ENCODE measurements around the gene TIGD7. TPM values are rescaled to one million over a fixed set of nuclear protein-coding genes. Genes with fewer than 3 reads are reported as not detected.
"Not testable (repeated sequence)": the region's sequence is repeated elsewhere in the genome, so short reads cannot be mapped to it uniquely, and the experiment has no call there.

The TIGD7 gene
- polyA plus RNA-seq, 1 experiment: 2.0 TPM

- no peak for DNase-seq (ENCODE audit: low read depth)
- ChIA-PET CTCF (interaction anchor here (0.6 to 0.9 kb wide), 3 partner anchors 8 to 219 kb away, joined by 3 to 4 read pairs (median 4); no protein-coding TSS in a partner anchor), POLR2A (no interaction called here)
- H3K27me3 ChIP-seq (ENCODE audit: control insufficient read depth, insufficient read depth, low read length): no peaks in the 10 kb centered on the region
- H3K36me3 ChIP-seq (ENCODE audit: control insufficient read depth, insufficient read depth, low read length): no peaks in the 10 kb centered on the region
- TF ChIP-seq CTCF (IDR thresholded peaks at IDR 0.05; ENCODE audit: insufficient read depth, low read depth, low read length): no peak
- no peak overlapping the region for H3K4me3 ChIP-seq (ENCODE audit: low read depth, low read length)
Measured at GRCh38 chr16:3274947-3275346, 30.3 kb downstream of the TIGD7 start.

- POLR2A ChIA-PET: no interaction called here
- Histone ChIP-seq H3K27me3 (ENCODE audit: control insufficient read depth, insufficient read depth, low read length) (no peaks in the 10 kb centered on the region), H3K36me3 (ENCODE audit: control insufficient read depth, insufficient read depth, low read length) (no peaks in the 10 kb centered on the region), H3K4me3 (ENCODE audit: low read depth, low read length) (no peak overlapping the region)
- no peak for DNase-seq (ENCODE audit: low read depth)
- CTCF ChIA-PET: interaction anchor here (0.6 to 0.9 kb wide), 3 partner anchors 7 to 220 kb away, joined by 3 to 4 read pairs (median 4); no protein-coding TSS in a partner anchor
- TF ChIP-seq CTCF (IDR thresholded peaks at IDR 0.05; ENCODE audit: insufficient read depth, low read depth, low read length): no peak
Measured at GRCh38 chr16:3274490-3274889, 30.7 kb downstream of the TIGD7 start.

DNA sequence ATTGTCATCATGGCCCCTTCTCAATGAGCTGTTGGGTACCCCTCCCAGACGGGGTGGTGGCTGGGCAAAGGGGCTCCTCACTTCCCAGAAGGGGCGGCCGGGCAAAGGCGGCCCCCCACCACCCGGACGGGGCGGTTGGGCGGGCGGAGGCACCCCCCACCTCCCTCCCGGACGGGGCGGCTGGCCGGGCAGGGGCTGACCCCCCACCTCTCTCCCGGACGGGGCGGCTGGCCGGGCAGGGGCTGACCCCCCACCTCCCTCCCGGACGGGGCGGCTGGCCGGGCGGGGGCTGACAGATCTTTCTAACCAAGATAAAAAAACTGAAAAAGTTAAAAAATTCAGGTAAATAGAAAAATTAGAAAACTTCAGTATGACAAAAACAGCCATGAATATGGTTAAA is 33.9 kb downstream of the TIGD7 start:
- POLR2A ChIA-PET; H3K27me3 ChIP-seq (ENCODE audit: control insufficient read depth, insufficient read depth, low read length); CTCF ChIA-PET; H3K36me3 ChIP-seq (ENCODE audit: control insufficient read depth, insufficient read depth, low read length); H3K4me3 ChIP-seq (ENCODE audit: low read depth, low read length); DNase-seq (ENCODE audit: low read depth): not testable (repeated sequence)

DNA sequence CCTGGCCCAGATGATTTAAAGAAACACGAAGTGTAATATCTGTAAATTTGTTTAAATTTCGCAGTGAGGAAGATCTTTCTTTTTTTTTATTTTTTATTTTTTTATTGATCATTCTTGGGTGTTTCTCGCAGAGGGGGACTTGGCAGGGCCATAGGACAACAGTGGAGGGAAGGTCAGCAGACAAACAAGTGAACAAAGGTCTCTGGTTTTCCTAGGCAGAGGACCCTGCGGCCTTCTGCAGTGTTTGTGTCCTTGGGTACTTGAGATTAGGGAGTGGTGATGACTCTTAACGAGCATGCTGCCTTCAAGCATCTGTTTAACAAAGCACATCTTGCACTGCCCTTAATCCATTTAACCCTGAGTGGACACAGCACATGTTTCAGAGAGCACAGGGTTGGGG is 34.5 kb downstream of the TIGD7 start:
- CTCF ChIA-PET, POLR2A ChIA-PET: not testable (repeated sequence)

GRCh38 chr16:3268294-3268693 is 36.9 kb downstream of the TIGD7 start:
- Histone ChIP-seq H3K4me3 (ENCODE audit: low read depth, low read length) (no peak overlapping the region), H3K27me3 (ENCODE audit: control insufficient read depth, insufficient read depth, low read length) (no peaks in the 10 kb centered on the region), H3K36me3 (ENCODE audit: control insufficient read depth, insufficient read depth, low read length) (no peaks in the 10 kb centered on the region)
- ChIA-PET CTCF (interaction anchor here (0.6 to 2.5 kb wide), 5 partner anchors 10 to 232 kb away, joined by 3 to 14 read pairs (median 10); partner anchors contain the start of genes CLUAP1 and ZNF263), POLR2A (interaction anchor here (0.6 kb wide), 1 partner anchor 845 kb away, joined by 3 read pairs; no protein-coding TSS in a partner anchor)
- no peak for TF ChIP-seq CTCF (IDR thresholded peaks at IDR 0.05; ENCODE audit: insufficient read depth, low read depth, low read length)
- DNase-seq (ENCODE audit: low read depth): no peak

More for the DNA sequence above, 34.5 kb downstream of the TIGD7 start:
- not testable (repeated sequence) for H3K27me3 ChIP-seq (ENCODE audit: control insufficient read depth, insufficient read depth, low read length); DNase-seq (ENCODE audit: low read depth); H3K36me3 ChIP-seq (ENCODE audit: control insufficient read depth, insufficient read depth, low read length); H3K4me3 ChIP-seq (ENCODE audit: low read depth, low read length)

DNA sequence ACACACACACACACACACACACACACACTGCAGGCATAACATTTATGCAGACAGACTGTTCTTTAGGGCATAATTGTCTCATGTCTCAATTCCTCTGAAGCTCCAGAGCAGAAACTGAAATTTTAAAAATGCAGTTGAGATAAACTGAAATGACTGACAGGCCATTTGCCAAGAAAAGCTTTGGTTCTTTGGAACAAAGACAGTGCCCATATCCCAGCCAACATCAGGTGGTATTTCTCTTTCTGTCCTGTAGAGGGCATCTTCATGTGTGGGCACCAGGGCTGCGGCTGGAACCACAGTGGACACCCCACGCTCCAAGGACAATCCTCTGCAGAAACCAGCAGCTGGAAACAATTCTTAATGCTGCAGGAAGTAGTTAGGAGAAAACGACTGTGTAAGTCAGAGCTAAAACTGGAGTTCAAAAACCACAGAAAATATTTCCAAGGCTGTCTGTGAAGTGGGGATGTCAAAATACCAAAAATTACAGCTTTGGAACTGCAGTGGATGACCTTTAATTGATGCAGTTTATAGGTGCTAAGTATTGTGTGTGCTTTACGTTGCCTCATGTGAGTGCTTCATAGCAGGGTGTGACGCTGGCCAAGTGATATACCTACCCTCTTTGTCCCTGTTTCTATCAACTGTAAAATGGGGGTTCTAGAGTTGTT is 38.2 kb downstream of the TIGD7 start:
- DNase-seq (ENCODE audit: low read depth): peak; percentile 51
- no peaks in the 10 kb centered on the region for H3K36me3 ChIP-seq (ENCODE audit: control insufficient read depth, insufficient read depth, low read length)
- no peaks in the 10 kb centered on the region for H3K27me3 ChIP-seq (ENCODE audit: control insufficient read depth, insufficient read depth, low read length)
- ChIA-PET POLR2A (no interaction called here), CTCF (interaction anchor here (0.6 to 2.5 kb wide), 28 partner anchors 8 to 578 kb away, joined by 3 to 15 read pairs (median 3); partner anchors contain the start of genes CLUAP1, NAA60, TIGD7 and ZNF200)
- peak; percentile 85 for TF ChIP-seq CTCF (IDR thresholded peaks at IDR 0.05; ENCODE audit: insufficient read depth, low read depth, low read length)
- no peak overlapping the region for H3K4me3 ChIP-seq (ENCODE audit: low read depth, low read length)
